Right lobe of liver (tissue), 4 donors: ENCODE results near the gene TBC1D1.

Experiments used
- POLR2A ChIP-seq: fragments of 450-650 bp; IDR thresholded peaks from one replicate; pipeline ENCODE4 v1.6.1; 2017; ENCODE audit warnings: antibody characterized with exemption, mild to moderate bottlenecking
- TF ChIP-seq, protein P1 (sequence below), 4 donors: fragments of 200-600 bp in 3 of 4; fragments of 450-650 bp in 1 of 4; IDR thresholded peaks; one replicate each; pipeline versions ENCODE4 v1.5.1 to v1.8.0; 2016 to 2022; ENCODE audit warnings: antibody characterized with exemption in 4 of 4, mild to moderate bottlenecking in 2 of 4
- donor health status: DM: no; HTN: no; CAD: no.
- donor health status: DM: no; HTN: no; CAD: no.
- donor health status: DM: no; HTN: yes; CAD: no.

DNA sequence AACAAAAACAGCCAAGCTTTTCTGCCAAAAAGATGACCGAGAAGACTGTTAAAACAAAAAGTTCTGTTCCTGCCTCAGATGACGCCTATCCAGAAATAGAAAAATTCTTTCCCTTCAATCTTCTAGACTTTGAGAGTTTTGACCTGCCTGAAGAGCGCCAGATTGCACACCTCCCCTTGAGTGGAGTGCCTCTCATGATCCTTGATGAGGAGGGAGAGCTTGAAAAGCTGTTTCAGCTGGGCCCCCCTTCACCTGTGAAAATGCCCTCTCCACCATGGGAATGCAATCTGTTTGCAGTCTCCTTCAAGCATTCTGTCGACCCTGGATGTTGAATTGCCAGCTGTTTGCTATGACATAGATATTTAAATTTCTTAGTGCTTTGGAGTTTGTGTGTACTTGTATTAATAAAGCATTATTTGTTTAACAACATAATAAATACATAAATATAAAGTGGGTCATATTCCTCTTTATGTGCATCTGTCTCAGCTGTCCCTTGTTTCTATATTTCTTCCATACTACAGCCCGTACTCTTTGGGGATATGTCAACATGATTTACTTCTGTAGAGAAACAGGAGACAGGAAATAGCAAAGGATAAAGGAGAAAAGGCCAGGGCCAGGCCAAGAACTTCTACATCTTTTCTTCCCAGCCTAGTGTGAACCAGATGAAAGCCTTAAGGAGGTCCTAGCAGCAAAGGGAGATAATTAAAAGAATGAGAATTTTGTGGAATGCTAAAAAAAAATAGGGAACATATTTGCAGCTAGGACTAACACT, 70.0 kb downstream of the TBC1D1 start:
- TF ChIP-seq, protein P1, sequence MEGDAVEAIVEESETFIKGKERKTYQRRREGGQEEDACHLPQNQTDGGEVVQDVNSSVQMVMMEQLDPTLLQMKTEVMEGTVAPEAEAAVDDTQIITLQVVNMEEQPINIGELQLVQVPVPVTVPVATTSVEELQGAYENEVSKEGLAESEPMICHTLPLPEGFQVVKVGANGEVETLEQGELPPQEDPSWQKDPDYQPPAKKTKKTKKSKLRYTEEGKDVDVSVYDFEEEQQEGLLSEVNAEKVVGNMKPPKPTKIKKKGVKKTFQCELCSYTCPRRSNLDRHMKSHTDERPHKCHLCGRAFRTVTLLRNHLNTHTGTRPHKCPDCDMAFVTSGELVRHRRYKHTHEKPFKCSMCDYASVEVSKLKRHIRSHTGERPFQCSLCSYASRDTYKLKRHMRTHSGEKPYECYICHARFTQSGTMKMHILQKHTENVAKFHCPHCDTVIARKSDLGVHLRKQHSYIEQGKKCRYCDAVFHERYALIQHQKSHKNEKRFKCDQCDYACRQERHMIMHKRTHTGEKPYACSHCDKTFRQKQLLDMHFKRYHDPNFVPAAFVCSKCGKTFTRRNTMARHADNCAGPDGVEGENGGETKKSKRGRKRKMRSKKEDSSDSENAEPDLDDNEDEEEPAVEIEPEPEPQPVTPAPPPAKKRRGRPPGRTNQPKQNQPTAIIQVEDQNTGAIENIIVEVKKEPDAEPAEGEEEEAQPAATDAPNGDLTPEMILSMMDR (IDR thresholded peaks at IDR 0.05), result no peak
- TF ChIP-seq POLR2A, result no peak
